Anterior cingulate cortex (tissue), 58 donors: ENCODE measurements around the gene C10orf95.
"Not testable (repeated sequence)": the region's sequence is repeated elsewhere in the genome, so short reads cannot be mapped to it uniquely, and the experiment has no call there.

ENCODE experiments used
- DNase-seq, 58 donors: peaks; one replicate each; lab custom pipeline; 2025; lab: John Stamatoyannopoulos, UW

C10orf95 gene

GRCh38 chr10:102467318-102467717 is 16.0 kb upstream of the C10orf95 start:
- DNase-seq = no peak

GRCh38 chr10:102465466-102465865 is 14.1 kb upstream of the C10orf95 start:
- peak in 2 of 58 donors; percentile 9 to 14 for DNase-seq

- DNase-seq = no peak
Measured at GRCh38 chr10:102463983-102464382, 12.6 kb upstream of the C10orf95 start.

GRCh38 chr10:102462512-102463054 is 11.2 kb upstream of the C10orf95 start:
- no peak for DNase-seq

GRCh38 chr10:102461187-102462054 is 10.1 kb upstream of the C10orf95 start:
- peak in 57 of 58 donors; percentile 41 to 94 (median 80) for DNase-seq

- no peak for DNase-seq
Measured at GRCh38 chr10:102460836-102461186, 9.5 kb upstream of the C10orf95 start.

- DNase-seq = no peak
Measured at GRCh38 chr10:102458656-102459055, 7.3 kb upstream of the C10orf95 start.

GRCh38 chr10:102457591-102458150 is 6.3 kb upstream of the C10orf95 start:
- DNase-seq = peak in 4 of 58 donors; percentile 9 to 36 (median 22)

GRCh38 chr10:102455893-102456471 is 4.6 kb upstream of the C10orf95 start:
- DNase-seq = no peak

- DNase-seq = not testable (repeated sequence)
Measured at GRCh38 chr10:102454662-102455487, 3.5 kb upstream of the C10orf95 start.

GRCh38 chr10:102453502-102453901 is 2.2 kb upstream of the C10orf95 start:
- no peak for DNase-seq

- DNase-seq = peak in 19 of 58 donors; percentile 10 to 64 (median 29)
Measured at GRCh38 chr10:102452672-102453340, 1.5 kb upstream of the C10orf95 start.

- peak in 56 of 58 donors; percentile 25 to 90 (median 68) for DNase-seq
Measured at GRCh38 chr10:102450374-102451104, 804 bp downstream of the C10orf95 start.

GRCh38 chr10:102450124-102450373 is 1.3 kb downstream of the C10orf95 start:
- peak in 1 of 58 donors; percentile 61 for DNase-seq

- DNase-seq = peak in 40 of 58 donors; percentile 10 to 80 (median 42)
Measured at GRCh38 chr10:102449321-102450123, 1.8 kb downstream of the C10orf95 start.

- no peak for DNase-seq
Measured at GRCh38 chr10:102444851-102445250, 6.5 kb downstream of the C10orf95 start.

- DNase-seq = no peak
Measured at GRCh38 chr10:102438374-102438773, 13.0 kb downstream of the C10orf95 start.

GRCh38 chr10:102437515-102437914 is 13.8 kb downstream of the C10orf95 start:
- no peak for DNase-seq
